Cardiac muscle cell (in vitro differentiated cells and primary cell): ENCODE data around the gene PPP3CA. TPM values are rescaled to one million over a fixed set of nuclear protein-coding genes. Genes with fewer than 3 reads are reported as not detected.
"Not testable (repeated sequence)": the region's sequence is repeated elsewhere in the genome, so short reads cannot be mapped to it uniquely, and the experiment has no call there.

Experiments
- DNase-seq, 2 donors: peaks; one replicate each; pipeline versions ENCODE4 v3.0.0 to v3.0.0-alpha.2; 2010 to 2017; ENCODE audit warnings: low read depth in 1 of 2, low spot score in 1 of 2
- H3K27ac ChIP-seq: fragments of 200-600 bp; sonication (generic); 2 replicates; pipeline ENCODE4 v1.5.1; 2016
- H3K27me3 ChIP-seq: fragments of 200-600 bp; sonication (generic); 2 replicates; pipeline ENCODE4 v1.6.0; 2016; ENCODE audit warnings: control low read depth
- H3K36me3 ChIP-seq: fragments of 200-600 bp; sonication (generic); 2 replicates; pipeline ENCODE4 v1.5.1; 2016; ENCODE audit warnings: control low read depth
- H3K4me1 ChIP-seq: fragments of 200-600 bp; sonication (generic); 2 replicates; pipeline ENCODE4 v1.8.1; 2017; ENCODE audit warnings: low read depth, mild to moderate bottlenecking, mixed run types
- H3K4me3 ChIP-seq: fragments of 200-600 bp; sonication (generic); 2 replicates; pipeline ENCODE4 v1.5.1; 2016; ENCODE audit warnings: mild to moderate bottlenecking
- H3K9me3 ChIP-seq: fragments of 200-600 bp; sonication (generic); 2 replicates; pipeline ENCODE4 v1.5.1; 2017; ENCODE audit warnings: low read depth, mild to moderate bottlenecking, control low read depth
- CTCF ChIP-seq: IDR thresholded peaks from 2 replicates; pipeline ENCODE4 v1.5.1; 2012; ENCODE audit warnings: low read depth, mild to moderate bottlenecking, low read length
- polyA plus RNA-seq: library from polyadenylated mRNA; unstranded; fragments of >200 nt; fragmentation: Nextera tagmentation; extraction: Ambion mirVana; gene quantifications from 2 replicates; pipeline ENCODE4 v1.2.1, GENCODE V29; 2016
- total RNA-seq: library from RNA; depleted of rRNA; stranded (reverse); fragments of >200 nt; gene quantifications from 2 replicates; pipeline ENCODE4 v1.2.3, GENCODE V29; 2016

Gene PPP3CA
- total and polyA plus RNA-seq, 2 experiments from 2014 or later = 8.2 to 21.3 TPM

GRCh38 chr4:101141855-101142254 lies 205.5 kb downstream of the PPP3CA start:
- no peak for DNase-seq

GRCh38 chr4:101141230-101141629 lies 206.1 kb downstream of the PPP3CA start:
- H3K27me3 ChIP-seq = no peaks in the 10 kb centered on the region
- no peaks in the 10 kb centered on the region for H3K9me3 ChIP-seq
- TF ChIP-seq CTCF = no peak
- H3K27ac ChIP-seq = no peak overlapping the region
- H3K4me1 ChIP-seq = no peaks in the 10 kb centered on the region
- H3K36me3 ChIP-seq = no peaks in the 10 kb centered on the region
- DNase-seq = no peak
- no peak overlapping the region for H3K4me3 ChIP-seq

More at GRCh38 chr4:101141855-101142254, 205.5 kb downstream of the PPP3CA start:
- Histone ChIP-seq H3K36me3 (no peaks in the 10 kb centered on the region), H3K27ac (no peak overlapping the region), H3K27me3 (no peaks in the 10 kb centered on the region), H3K4me1 (no peaks in the 10 kb centered on the region), H3K4me3 (no peak overlapping the region), H3K9me3 (no peaks in the 10 kb centered on the region)
- TF ChIP-seq CTCF = no peak

GRCh38 chr4:101140228-101140627 lies 207.1 kb downstream of the PPP3CA start:
- no peaks in the 10 kb centered on the region for H3K9me3 ChIP-seq
- no peaks in the 10 kb centered on the region for H3K27me3 ChIP-seq
- no peak overlapping the region for H3K4me3 ChIP-seq
- no peak overlapping the region for H3K27ac ChIP-seq
- DNase-seq = no peak
- H3K36me3 ChIP-seq = no peaks in the 10 kb centered on the region
- no peak for TF ChIP-seq CTCF
- no peaks in the 10 kb centered on the region for H3K4me1 ChIP-seq

GRCh38 chr4:101136373-101137370 lies 210.7 kb downstream of the PPP3CA start:
- TF ChIP-seq CTCF = no peak
- H3K27ac ChIP-seq = no peak overlapping the region
- DNase-seq = no peak
- H3K36me3 ChIP-seq = no peaks in the 10 kb centered on the region
- no peaks in the 10 kb centered on the region for H3K27me3 ChIP-seq
- H3K9me3 ChIP-seq = no peaks in the 10 kb centered on the region
- H3K4me1 ChIP-seq = no peaks in the 10 kb centered on the region
- H3K4me3 ChIP-seq = no peak overlapping the region

- no peak for TF ChIP-seq CTCF
- Histone ChIP-seq H3K4me1 (no peaks in the 10 kb centered on the region), H3K4me3 (no peak overlapping the region), H3K9me3 (no peaks in the 10 kb centered on the region), H3K27ac (no peak overlapping the region), H3K36me3 (no peaks in the 10 kb centered on the region), H3K27me3 (no peaks in the 10 kb centered on the region)
- DNase-seq = no peak
These were observed 211.8 kb downstream of the PPP3CA start for GRCh38 chr4:101135371-101136010.

GRCh38 chr4:101131058-101131457 lies 216.3 kb downstream of the PPP3CA start:
- not testable (repeated sequence) for H3K4me1 ChIP-seq, H3K27ac ChIP-seq, H3K27me3 ChIP-seq, H3K4me3 ChIP-seq, H3K9me3 ChIP-seq, DNase-seq, H3K36me3 ChIP-seq

GRCh38 chr4:101128898-101129297 lies 218.4 kb downstream of the PPP3CA start:
- not testable (repeated sequence) for H3K27me3 ChIP-seq, H3K4me3 ChIP-seq, H3K27ac ChIP-seq

More at GRCh38 chr4:101128898-101129297, 218.4 kb downstream of the PPP3CA start:
- not testable (repeated sequence) for H3K4me1 ChIP-seq, H3K9me3 ChIP-seq, DNase-seq, H3K36me3 ChIP-seq
